ENCODE results near the gene PLEKHN1.

PLEKHN1 gene

DNA sequence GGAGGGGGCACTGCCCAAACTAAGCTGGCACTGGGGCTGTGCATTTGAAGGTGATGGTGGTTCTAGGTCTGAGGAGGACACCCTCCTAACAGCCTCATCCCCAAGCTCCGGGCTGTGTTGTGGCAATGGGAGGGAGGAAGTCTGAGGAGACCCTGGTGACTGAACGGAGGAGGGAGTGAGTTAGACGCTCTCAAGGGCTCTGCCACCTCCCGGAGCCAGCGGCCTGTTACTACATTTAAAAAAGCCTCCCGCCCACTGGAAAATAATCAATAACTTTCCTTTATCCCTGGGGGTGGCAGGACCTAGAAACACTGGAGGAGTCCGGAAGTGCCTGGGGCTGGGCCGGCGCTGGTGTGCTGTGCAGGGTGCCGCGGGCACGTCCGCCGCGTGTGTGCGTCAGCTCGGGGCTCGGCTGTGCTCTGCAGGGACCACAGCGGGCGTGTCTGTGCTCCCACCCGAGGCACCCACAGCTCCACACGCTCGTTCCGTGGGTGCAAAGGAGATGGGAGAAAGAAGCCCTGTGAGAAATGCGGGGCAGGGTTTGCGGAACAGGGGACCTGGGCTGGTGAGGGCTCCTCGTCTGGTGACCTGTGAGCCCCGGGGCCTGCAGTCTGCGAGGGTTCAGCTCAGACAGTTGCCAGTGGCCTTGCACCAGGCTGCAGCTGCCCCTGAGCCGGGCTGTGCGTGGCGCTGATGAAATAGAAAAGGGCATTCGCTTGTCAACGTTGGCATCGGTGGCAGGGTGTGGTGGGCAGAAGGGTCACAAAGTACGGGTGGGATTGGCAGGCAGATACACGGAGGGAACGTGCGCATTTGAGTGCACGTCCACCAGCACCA is 37.2 kb upstream of the PLEKHN1 start:
- DNase-seq (ENCODE audit: insufficient read length, low spot score) (no peak), FAIRE-seq (no peak)
- TF ChIP-seq POLR2A (IDR thresholded peaks at IDR 0.05; ENCODE audit: low read depth, low read length) (no peak), POLR2AphosphoS5 (IDR thresholded peaks at IDR 0.05; ENCODE audit: low read depth, low read length) (no peak), SPI1 (IDR thresholded peaks at IDR 0.05; ENCODE audit: low read depth, low read length) (no peak), TAF1 (IDR thresholded peaks at IDR 0.05; ENCODE audit: low read depth, low read length) (no peak), POU2F2 (IDR thresholded peaks at IDR 0.05; ENCODE audit: low read depth, low read length) (no peak), PAX5 (IDR thresholded peaks at IDR 0.05; ENCODE audit: insufficient read depth, low read length, severe bottlenecking) (no peak)

- TF ChIP-seq POLR2A (IDR thresholded peaks at IDR 0.05; ENCODE audit: low read depth, low read length), result no peak
- no peak for TF ChIP-seq SPI1 (IDR thresholded peaks at IDR 0.05; ENCODE audit: low read depth, low read length)
- no peak for TF ChIP-seq POLR2AphosphoS5 (IDR thresholded peaks at IDR 0.05; ENCODE audit: low read depth, low read length)
- TF ChIP-seq TAF1 (IDR thresholded peaks at IDR 0.05; ENCODE audit: low read depth, low read length), result no peak
- no peak for TF ChIP-seq PAX5 (IDR thresholded peaks at IDR 0.05; ENCODE audit: insufficient read depth, low read length, severe bottlenecking)
- TF ChIP-seq POU2F2 (IDR thresholded peaks at IDR 0.05; ENCODE audit: low read depth, low read length), result no peak
- FAIRE-seq (no peak), DNase-seq (ENCODE audit: insufficient read length, low spot score) (no peak)
These were observed 36.3 kb upstream of the PLEKHN1 start for GRCh38 chr1:929712-930632.

GRCh38 chr1:930633-931138 is 35.6 kb upstream of the PLEKHN1 start:
- TF ChIP-seq TAF1 (IDR thresholded peaks at IDR 0.05; ENCODE audit: low read depth, low read length) (no peak), POU2F2 (IDR thresholded peaks at IDR 0.05; ENCODE audit: low read depth, low read length) (no peak), SPI1 (IDR thresholded peaks at IDR 0.05; ENCODE audit: low read depth, low read length) (no peak), POLR2A (IDR thresholded peaks at IDR 0.05; ENCODE audit: low read depth, low read length) (no peak), POLR2AphosphoS5 (IDR thresholded peaks at IDR 0.05; ENCODE audit: low read depth, low read length) (no peak), PAX5 (IDR thresholded peaks at IDR 0.05; ENCODE audit: insufficient read depth, low read length, severe bottlenecking) (no peak)
- no peak for FAIRE-seq
- DNase-seq (ENCODE audit: insufficient read length, low spot score), result no peak

- TF ChIP-seq POLR2A (IDR thresholded peaks at IDR 0.05; ENCODE audit: low read depth, low read length) (no peak), SPI1 (IDR thresholded peaks at IDR 0.05; ENCODE audit: low read depth, low read length) (no peak), POU2F2 (IDR thresholded peaks at IDR 0.05; ENCODE audit: low read depth, low read length) (no peak), TAF1 (IDR thresholded peaks at IDR 0.05; ENCODE audit: low read depth, low read length) (no peak), PAX5 (IDR thresholded peaks at IDR 0.05; ENCODE audit: insufficient read depth, low read length, severe bottlenecking) (no peak), POLR2AphosphoS5 (IDR thresholded peaks at IDR 0.05; ENCODE audit: low read depth, low read length) (no peak)
- FAIRE-seq, result no peak
- DNase-seq (ENCODE audit: insufficient read length, low spot score), result no peak
These were observed 34.7 kb upstream of the PLEKHN1 start for GRCh38 chr1:931380-932172.

- no peak for TF ChIP-seq POLR2AphosphoS5 (IDR thresholded peaks at IDR 0.05; ENCODE audit: low read depth, low read length)
- no peak for TF ChIP-seq PAX5 (IDR thresholded peaks at IDR 0.05; ENCODE audit: insufficient read depth, low read length, severe bottlenecking)
- no peak for TF ChIP-seq POLR2A (IDR thresholded peaks at IDR 0.05; ENCODE audit: low read depth, low read length)
- no peak for TF ChIP-seq SPI1 (IDR thresholded peaks at IDR 0.05; ENCODE audit: low read depth, low read length)
- TF ChIP-seq TAF1 (IDR thresholded peaks at IDR 0.05; ENCODE audit: low read depth, low read length), result no peak
- no peak for TF ChIP-seq POU2F2 (IDR thresholded peaks at IDR 0.05; ENCODE audit: low read depth, low read length)
- FAIRE-seq (no peak), DNase-seq (ENCODE audit: insufficient read length, low spot score) (no peak)
These were observed 34.1 kb upstream of the PLEKHN1 start for GRCh38 chr1:932173-932510.

GRCh38 chr1:932776-933602 is 33.3 kb upstream of the PLEKHN1 start:
- DNase-seq (ENCODE audit: insufficient read length, low spot score) (no peak), FAIRE-seq (no peak)

DNA sequence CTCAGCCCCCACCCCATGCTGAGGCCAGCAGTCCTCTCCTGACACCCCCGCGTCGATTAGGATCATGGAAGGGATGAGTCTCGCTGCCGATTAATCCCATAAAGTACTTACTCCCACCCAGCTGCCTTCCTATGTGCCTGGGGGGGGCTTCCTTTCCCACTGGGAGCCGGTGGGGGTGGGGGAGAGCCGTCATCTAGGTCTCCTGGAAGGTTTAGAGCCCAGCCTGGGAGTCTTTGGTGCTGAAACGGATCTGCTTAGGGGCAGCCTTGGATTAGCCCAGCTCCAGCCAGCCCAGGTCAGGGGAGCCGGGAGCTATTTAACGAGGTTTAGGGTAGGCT is 32.7 kb upstream of the PLEKHN1 start:
- FAIRE-seq (no peak), DNase-seq (ENCODE audit: insufficient read length, low spot score) (no peak)
- TF ChIP-seq SPI1 (IDR thresholded peaks at IDR 0.05; ENCODE audit: low read depth, low read length) (no peak), POLR2A (IDR thresholded peaks at IDR 0.05; ENCODE audit: low read depth, low read length) (no peak), PAX5 (IDR thresholded peaks at IDR 0.05; ENCODE audit: insufficient read depth, low read length, severe bottlenecking) (no peak), POU2F2 (IDR thresholded peaks at IDR 0.05; ENCODE audit: low read depth, low read length) (no peak), TAF1 (IDR thresholded peaks at IDR 0.05; ENCODE audit: low read depth, low read length) (no peak), POLR2AphosphoS5 (IDR thresholded peaks at IDR 0.05; ENCODE audit: low read depth, low read length) (no peak)

More at GRCh38 chr1:932776-933602, 33.3 kb upstream of the PLEKHN1 start:
- TF ChIP-seq SPI1 (IDR thresholded peaks at IDR 0.05; ENCODE audit: low read depth, low read length), result no peak
- TF ChIP-seq POLR2AphosphoS5 (IDR thresholded peaks at IDR 0.05; ENCODE audit: low read depth, low read length), result no peak
- TF ChIP-seq POLR2A (IDR thresholded peaks at IDR 0.05; ENCODE audit: low read depth, low read length), result no peak
- no peak for TF ChIP-seq TAF1 (IDR thresholded peaks at IDR 0.05; ENCODE audit: low read depth, low read length)
- no peak for TF ChIP-seq POU2F2 (IDR thresholded peaks at IDR 0.05; ENCODE audit: low read depth, low read length)
- TF ChIP-seq PAX5 (IDR thresholded peaks at IDR 0.05; ENCODE audit: insufficient read depth, low read length, severe bottlenecking), result no peak
